ENCODE data around the gene ANGPTL2. TPM values are rescaled to one million over a fixed set of nuclear protein-coding genes. Genes with fewer than 3 reads are reported as not detected.

ANGPTL2 gene
- total RNA-seq, 1 experiment from 2014 or later = 0.08 TPM

GRCh38 chr9:127137640-127138360 lies 15.4 kb upstream of the ANGPTL2 start:
- DNase-seq (ENCODE audit: low spot score) = no peak

- DNase-seq (ENCODE audit: low spot score) = no peak
These were observed 14.6 kb upstream of the ANGPTL2 start for GRCh38 chr9:127136880-127137639.

DNA sequence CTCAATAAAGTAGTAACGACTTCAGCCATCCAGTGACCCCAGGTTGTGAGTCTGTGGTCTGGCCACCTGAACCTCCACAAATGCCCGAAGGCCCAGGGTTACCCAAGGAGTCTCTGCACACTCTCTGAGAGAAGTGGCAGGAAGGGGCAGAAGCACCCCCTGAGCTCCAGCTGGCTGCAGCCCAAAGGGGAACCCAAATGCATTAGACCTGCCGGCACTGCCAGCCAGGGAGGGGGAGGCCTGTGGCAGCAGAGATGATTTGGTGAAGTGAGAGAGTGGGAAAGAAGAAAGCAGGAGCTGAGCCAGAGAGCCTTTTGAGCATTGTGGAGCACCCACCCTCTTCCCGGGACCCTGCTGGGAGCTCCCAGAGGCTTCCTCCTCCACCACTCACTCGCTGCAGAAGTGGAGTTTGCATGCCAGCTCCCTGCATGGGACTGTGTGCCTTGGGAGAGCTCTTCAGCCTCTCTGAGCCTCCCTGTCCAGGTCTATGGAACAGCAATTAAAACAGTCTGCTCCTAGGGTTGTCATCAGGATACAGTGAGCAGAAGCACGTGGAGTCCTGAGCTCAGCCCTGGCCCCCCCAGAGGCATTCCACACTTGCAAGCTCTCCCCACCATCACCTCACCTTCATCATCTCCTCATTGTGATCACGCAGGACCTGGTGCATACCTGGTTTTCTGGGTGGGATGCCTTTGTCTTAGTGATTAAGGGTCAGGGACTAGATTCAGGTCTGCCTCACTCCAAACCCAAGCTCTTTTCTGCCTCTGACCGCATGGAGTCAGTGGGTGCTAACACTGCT lies 13.8 kb upstream of the ANGPTL2 start:
- DNase-seq (ENCODE audit: low spot score) = no peak

- no peak for DNase-seq (ENCODE audit: low spot score)
These were observed 12.8 kb upstream of the ANGPTL2 start for GRCh38 chr9:127135056-127135745.

GRCh38 chr9:127133739-127134167 lies 11.3 kb upstream of the ANGPTL2 start:
- no peak for DNase-seq (ENCODE audit: low spot score)

GRCh38 chr9:127132921-127133647 lies 10.6 kb upstream of the ANGPTL2 start:
- DNase-seq (ENCODE audit: low spot score) = peak; percentile 35

- DNase-seq (ENCODE audit: low spot score) = no peak
These were observed 9.9 kb upstream of the ANGPTL2 start for GRCh38 chr9:127132375-127132774.

DNA sequence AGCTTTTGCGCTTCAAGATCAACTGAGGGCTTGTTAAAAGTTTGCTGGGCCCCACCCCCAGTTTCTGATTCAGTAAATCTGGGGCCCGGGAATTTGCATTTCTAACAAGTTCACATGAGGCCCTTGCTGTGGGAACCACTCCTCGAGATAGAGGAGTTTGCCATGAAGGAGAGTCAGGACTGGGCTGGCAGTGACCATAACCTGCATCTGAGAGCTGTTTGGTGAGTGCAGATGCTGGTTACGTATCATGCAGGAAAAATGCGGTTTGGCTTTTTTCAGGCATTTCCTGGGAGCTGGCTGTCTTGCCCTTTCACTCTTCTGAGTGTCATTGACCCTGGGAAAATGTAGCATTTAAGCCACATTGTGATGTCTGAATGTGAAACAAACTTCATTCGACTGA lies 9.4 kb upstream of the ANGPTL2 start:
- DNase-seq (ENCODE audit: low spot score) = no peak

DNA sequence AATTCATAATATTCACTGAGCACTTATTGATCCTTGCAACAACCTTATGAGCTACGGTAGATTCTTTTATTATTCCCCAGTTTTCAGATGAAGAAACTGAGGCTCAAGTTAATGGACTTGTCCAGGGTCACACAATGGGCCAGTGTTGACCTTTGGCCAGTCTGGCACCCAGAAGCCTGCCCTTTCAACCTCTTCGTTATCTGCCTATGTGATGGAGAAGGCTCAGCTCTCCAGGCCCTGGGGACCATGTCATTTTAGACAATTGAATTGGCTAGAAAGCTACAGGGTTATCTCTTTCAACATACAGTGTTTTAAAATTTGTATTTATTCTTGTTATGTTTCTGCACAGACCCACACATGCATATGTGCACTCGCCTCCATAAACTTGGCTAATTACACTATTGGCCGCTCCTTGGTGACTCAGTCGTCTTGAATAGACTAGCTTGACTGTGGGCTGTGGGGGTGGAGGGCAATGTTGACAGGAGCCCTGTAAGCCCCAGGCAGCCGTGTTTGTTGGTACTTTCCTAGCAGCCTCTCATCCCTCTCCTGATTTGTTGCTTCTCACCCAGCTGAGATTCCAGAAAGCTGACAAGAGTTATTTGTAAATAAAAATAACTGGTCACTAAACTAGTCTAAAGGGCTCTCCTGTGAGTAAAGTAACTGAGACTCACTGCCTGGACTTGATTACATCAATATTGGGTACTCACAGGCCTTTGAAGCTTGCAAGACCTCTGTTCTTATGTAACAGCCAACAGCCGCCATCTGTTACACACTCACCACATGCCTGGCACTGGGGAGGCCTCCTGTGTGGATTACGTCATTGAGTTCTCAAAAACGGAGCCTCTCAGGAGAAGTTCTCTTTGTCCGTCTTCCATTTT lies 8.5 kb upstream of the ANGPTL2 start:
- no peak for DNase-seq (ENCODE audit: low spot score)

- DNase-seq (ENCODE audit: low spot score) = no peak
These were observed 7.8 kb upstream of the ANGPTL2 start for GRCh38 chr9:127130235-127130634.

DNA sequence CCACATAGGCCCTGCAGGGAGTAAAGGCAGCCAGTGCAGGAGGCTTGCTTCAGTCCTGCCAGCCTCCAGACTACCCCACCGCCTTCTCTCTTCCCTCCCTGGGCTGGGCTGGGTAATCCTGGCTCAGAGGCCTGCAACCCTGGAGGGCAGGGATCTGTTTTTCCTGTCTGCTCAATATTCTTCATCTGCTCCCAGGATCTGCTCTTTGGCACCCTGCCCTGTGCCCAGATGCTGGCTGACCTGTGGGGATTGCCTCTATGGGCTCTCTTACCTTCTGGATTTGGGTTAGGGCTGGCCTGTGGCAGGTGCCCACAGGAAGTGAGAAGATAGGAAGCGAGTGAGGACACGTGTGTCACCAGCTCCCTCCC lies 7.3 kb upstream of the ANGPTL2 start:
- DNase-seq (ENCODE audit: low spot score) = no peak

DNA sequence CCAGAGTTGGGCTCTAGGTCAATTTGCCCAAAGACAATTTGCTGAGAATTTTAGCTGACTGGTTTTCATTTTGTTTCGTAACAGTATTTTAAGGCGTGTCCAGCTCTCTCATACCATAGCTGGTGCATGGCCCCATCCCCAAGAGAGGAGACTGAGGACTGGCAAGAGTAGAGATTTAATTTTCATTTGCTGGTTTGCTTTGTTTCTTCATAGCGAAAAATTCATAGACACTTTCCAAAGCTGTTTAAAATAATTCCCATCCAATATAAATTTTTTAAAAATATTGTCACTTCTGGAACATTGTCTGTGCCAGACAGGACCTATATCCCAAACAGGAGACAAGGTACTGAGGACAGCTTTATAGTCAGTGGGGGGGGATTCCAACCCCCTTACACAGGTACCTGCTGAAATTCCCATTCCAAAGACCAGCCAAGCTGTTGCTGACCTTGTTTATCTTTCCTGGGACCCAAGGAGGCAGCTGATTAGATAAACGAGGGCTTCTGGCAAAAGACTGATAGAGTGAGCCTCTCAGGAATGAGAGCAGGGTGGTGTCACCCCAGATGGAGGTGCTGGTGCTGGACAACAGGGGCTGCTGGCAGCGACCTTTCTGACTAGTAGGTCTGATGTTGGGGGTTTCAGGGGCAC lies 6.8 kb upstream of the ANGPTL2 start:
- no peak for DNase-seq (ENCODE audit: low spot score)

DNA sequence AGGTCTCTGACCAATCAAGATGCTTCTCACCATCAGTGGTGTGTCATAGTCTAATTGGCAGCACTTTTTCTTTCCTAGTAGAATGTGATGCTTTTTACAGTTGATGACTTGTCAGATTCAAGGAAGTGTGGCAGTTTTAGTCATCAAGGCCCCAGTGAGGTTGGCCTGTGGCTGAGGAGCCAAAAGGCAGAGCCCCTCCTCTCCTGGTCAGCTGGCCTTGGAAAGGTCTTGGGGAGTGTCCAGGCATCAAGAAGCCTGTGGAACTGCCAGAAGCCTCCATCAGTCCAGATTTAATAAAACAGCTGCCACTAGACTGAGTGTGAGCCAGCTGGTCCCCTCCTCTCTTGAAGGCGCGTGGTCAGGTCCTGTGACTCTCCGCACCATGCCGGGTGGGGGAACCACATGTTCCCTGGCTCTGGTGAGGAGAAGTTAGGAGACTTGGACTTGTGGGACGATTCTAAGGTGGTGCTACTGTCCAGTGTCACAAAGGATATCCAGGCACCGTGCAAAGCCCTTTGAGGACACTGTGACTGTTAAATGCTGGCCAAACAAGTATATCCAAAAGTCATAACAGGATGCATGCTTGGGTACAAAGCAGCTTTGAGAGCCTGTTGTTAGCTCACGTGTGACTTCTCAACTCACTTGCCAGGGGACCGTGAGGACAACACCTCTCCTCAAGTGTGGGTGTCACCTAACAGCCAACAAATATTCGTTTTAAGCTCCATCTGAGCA lies 6.1 kb upstream of the ANGPTL2 start:
- DNase-seq (ENCODE audit: low spot score) = no peak

- no peak for DNase-seq (ENCODE audit: low spot score)
These were observed 4.5 kb upstream of the ANGPTL2 start for GRCh38 chr9:127126971-127127370.

DNA sequence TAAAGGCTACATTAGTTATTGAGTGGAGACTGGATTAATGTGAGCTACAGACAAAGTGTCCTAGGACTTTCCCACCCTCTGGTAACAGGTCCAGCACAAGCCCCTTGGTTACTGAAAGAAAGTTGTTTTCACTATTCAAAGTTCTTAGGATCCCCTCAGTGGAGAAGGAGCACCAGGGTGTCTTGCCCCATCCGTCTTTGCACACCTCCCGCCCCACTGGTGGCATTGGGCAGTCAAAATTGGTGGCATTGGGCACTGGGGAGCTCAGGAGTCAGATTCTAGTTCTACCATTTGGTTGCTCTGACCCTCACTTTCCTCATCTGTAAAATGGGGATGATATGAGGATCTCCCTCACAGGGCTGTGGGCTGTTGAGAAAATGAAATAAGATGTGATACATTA lies 2.4 kb upstream of the ANGPTL2 start:
- no peak for DNase-seq (ENCODE audit: low spot score)

- no peak for DNase-seq (ENCODE audit: low spot score)
These were observed 1.7 kb upstream of the ANGPTL2 start for GRCh38 chr9:127124111-127124531.

GRCh38 chr9:127123064-127123890 lies 842 bp upstream of the ANGPTL2 start:
- DNase-seq (ENCODE audit: low spot score) = peak; percentile 43

DNA sequence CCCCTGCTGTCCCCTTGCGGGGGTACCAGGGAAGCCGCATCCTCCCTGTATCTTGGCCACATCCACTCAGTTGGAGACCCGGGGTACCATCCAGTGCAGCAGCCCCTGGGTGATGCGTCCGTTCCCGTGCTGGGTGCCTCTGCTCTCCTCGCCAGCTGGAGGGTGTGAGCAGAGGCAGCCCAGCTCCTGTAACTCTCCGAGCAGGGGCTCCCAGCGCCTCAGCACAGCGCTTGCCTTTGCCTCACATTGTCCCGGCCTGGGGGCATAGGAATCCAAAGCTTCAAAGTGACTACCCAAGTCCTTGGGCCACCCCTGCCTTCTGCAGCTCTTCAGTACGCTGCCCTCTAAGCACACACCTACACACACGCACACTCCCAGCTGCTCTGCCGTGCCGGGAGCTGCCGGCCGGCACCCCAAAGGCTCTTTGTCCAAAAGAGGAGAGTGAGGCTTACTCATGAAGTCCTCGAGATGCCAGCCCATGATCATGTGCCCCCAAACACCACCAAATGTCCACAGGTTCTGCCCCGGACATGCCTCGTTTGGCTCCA lies 733 bp downstream of the ANGPTL2 start:
- no peak for DNase-seq (ENCODE audit: low spot score)

Data from HT-29 (cell line).